Measurements from ENCODE around the gene ZNF586. TPM values are rescaled to one million over a fixed set of nuclear protein-coding genes. Genes with fewer than 3 reads are reported as not detected.
A peak's percentile ranks its signal among the peaks of the same experiment; 100 is the strongest.

ZNF586 gene
- total and polyA plus RNA-seq, 10 of the 15 experiments (the other 5 are each of a cell fraction or from before 2014, with no cell fraction given) = 3.9 to 24.2 (median 15.0) TPM

GRCh38 chr19:57814505-57815246, 45.2 kb downstream of the ZNF586 start, which contains the start of gene ZNF552 (continued):
- no peak for TF ChIP-seq REST (IDR thresholded peaks at IDR 0.05; ENCODE audit: low read depth, low read length)
- TF ChIP-seq RUNX3 (IDR thresholded peaks at IDR 0.05; ENCODE audit: low read length) = peak; percentile 11; the same call in 1 of the 2 replicates
- peak; percentile 23; the same call in 1 of the 2 replicates for TF ChIP-seq EED (IDR thresholded peaks at IDR 0.05; ENCODE audit: low read depth)
- TF ChIP-seq TCF7 (IDR thresholded peaks at IDR 0.05; ENCODE audit: borderline replicate concordance) = no peak
- TF ChIP-seq E4F1 (IDR thresholded peaks at IDR 0.05; ENCODE audit: borderline replicate concordance, partially characterized antibody) = peak; percentile 90
- TF ChIP-seq RB1 (IDR thresholded peaks at IDR 0.05; ENCODE audit: borderline replicate concordance) = peak; percentile 85; the same call in 1 of the 2 replicates
- TF ChIP-seq MYC (IDR thresholded peaks at IDR 0.05; ENCODE audit: insufficient read depth, insufficient read length, insufficient replicate concordance, low read length, severe bottlenecking) = no peak
- peak; percentile 61; the same call in 1 of the 2 replicates for TF ChIP-seq SIN3A (IDR thresholded peaks at IDR 0.05; ENCODE audit: low read depth, low read length)
- TF ChIP-seq TAF1 (IDR thresholded peaks at IDR 0.05; ENCODE audit: borderline replicate concordance, low read depth, low read length) = peak; percentile 71; the same call in 1 of the 2 replicates
- no peak for TF ChIP-seq YBX1 (IDR thresholded peaks at IDR 0.05)
- TF ChIP-seq NR2F1 (conservative IDR thresholded peaks at IDR 0.05) = 0 out of 2 replicates have a peak, but pooled peaks have one; percentile 19
- no peak for TF ChIP-seq SREBF1 (IDR thresholded peaks at IDR 0.05; ENCODE audit: low read length)
- peak; percentile 89; the same call in 1 of the 2 replicates for TF ChIP-seq CHD1 (IDR thresholded peaks at IDR 0.05; ENCODE audit: low read depth, low read length)
- TF ChIP-seq SKIL (IDR thresholded peaks at IDR 0.05; ENCODE audit: low read depth, poor library complexity, severe bottlenecking) = peak; percentile 57
- no peak for TF ChIP-seq E2F8 (IDR thresholded peaks at IDR 0.05; ENCODE audit: low read depth, partially characterized antibody)
- TF ChIP-seq MYB (IDR thresholded peaks at IDR 0.05; ENCODE audit: borderline replicate concordance, low read depth, low read length) = no peak
